ENCODE measurements around the gene ABO.
"Not testable (repeated sequence)": the region's sequence is repeated elsewhere in the genome, so short reads cannot be mapped to it uniquely, and the experiment has no call there.

The ABO gene

DNA sequence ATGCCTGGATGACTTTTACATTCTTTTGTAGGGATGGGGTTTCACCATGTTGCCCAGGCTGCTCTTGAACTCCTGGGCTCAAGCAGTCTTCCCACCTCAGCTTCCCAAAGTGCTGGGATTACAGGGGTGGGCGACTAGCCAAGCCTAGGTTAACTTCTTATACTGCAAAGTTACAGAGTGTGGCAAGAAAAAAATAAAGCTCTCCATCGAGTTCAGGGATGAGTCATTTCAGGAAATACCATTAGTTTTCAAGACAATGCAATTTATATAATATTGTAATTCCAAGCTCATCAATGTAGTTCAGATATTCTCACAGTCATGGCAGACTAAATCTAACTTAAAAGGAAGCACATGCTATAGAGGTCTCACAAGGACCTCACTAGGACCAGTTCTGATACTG lies 11.5 kb upstream of the ABO start:
- DNase-seq = no peak

DNA sequence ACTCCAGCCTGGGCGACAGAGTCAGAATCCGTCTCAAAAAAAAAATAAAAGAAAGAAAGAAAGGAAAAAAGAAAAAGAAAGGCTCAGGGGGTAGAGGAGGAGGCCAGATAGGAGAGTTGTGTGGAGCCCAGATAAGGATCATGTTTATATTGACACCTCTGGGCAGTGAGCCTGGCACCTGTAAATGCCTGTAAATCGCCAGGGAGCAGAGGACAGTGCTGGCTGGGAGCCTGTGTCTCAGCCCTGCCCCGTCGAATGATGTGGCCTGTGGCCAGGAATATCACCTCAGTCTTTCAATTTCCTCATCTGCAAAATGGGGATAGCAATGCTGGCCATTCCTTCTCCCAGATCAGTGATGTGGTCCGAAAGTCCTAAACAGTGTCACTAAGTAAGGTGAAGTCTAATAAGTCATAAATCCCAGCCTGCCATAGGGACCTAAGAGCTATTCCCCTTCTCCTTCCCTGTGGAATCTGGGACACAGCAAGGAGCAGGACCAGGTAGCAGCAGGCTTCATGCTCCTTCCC lies 10.3 kb upstream of the ABO start:
- DNase-seq = no peak

DNA sequence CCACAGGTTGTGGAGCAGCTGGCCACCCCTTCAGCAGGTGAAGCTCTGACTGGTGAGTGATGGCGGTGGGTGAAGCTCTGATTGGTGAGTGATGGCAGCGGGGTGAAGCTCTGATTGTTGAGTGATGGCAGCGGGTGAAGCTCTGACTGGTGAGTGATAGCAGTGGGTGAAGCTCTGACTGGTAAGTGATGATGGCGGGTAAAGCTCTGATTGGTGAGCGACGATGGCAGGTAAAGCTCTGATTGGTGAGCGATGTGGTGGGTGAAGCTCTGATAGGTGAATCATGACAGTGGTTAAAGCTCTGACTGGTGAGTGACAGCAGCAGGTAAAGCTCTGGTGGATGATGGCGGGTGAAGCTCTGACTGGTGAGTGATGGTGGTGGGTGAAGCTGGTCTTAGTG lies 9.4 kb upstream of the ABO start:
- DNase-seq = no peak

DNA sequence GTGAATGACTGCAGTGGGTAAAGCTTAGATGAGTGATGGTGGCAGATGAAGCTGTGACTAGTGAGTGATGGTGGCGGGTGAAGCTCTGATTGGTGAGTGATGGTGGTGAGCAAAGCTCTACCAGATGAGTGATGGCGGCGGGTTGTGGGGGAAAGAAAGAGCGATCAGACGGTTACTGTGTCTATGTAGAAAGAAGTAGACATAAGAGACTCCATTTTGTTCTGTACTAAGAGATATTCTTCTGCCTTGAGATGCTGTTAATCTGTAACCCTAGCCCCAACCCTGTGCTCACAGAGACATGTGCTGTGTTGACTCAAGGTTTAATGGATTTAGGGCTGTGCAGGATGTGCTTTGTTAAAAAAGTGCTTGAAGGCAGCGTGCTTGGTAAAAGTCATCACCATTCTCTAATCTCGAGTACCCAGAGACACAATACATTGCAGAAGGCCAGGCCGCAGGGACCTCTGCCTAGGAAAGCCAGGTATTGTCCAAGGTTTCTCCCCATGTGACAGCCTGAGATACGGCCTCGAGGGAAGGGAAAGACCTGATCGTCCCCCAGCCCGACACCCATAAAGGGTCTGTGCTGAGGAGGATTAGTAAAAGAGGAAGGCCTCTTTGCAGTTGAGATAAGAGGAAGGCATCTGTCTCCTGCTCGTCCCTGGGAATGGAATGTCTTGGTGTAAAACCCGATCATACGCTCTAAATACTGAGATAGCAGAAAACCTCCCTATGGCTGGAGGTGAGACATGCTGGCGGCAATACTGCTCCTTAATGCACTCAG lies 8.4 kb upstream of the ABO start:
- not testable (repeated sequence) for DNase-seq

DNA sequence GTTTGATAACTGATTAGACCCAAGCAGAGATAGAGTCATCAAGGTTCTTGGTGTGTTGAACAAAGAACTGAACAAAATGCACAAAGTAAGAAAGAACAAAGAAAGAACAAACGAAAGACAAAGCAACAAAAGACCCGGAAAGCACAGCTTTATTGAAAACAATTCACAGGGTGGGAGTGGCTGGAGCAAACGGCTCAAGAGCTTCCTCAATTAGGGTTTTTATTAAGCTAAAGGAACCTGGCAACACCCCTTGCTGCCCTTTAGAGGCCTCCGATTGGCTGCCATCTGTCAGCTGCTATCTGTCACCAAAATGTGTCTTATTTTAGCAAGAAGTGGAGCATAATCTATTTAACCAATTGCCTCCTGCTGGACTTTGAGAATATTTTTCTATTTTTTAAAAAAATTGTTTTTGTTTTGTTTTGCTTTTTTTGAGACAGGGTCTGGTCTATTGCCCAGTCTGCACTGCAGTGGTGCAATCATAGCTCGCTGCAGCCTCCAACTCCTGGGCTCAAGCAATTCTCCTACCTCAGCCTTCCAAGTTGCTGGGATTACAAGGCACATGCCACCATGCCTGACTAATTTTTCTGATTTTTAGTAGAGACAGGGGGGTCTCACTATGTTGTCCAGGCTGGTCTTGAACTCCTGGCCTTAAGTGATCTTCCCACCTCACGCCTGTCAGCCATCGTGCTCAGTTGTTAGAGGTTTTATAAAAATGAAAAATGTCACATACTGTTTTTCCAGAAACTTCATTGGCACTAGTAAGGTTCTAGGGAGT lies 7.7 kb upstream of the ABO start:
- DNase-seq = no peak

DNA sequence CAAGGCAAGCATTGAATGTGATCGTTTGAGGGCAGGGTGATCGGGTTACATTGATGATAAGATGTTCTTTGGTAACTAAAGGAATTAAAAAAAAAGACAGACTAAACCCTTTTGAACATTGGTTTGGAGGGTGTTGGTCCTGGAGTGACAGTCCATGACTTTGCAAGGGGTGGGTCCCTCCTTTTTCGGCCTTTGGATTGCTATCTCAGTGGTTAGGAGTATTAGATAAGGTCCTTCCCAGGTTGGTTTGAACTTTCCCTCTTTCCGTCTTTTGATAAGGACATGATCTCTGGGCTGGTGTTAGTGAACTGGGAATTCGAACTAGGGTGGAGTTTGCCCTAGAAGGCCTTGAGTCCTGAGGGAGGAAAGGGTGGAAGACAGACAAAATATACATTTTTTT lies 5.4 kb upstream of the ABO start:
- no peak for DNase-seq

DNA sequence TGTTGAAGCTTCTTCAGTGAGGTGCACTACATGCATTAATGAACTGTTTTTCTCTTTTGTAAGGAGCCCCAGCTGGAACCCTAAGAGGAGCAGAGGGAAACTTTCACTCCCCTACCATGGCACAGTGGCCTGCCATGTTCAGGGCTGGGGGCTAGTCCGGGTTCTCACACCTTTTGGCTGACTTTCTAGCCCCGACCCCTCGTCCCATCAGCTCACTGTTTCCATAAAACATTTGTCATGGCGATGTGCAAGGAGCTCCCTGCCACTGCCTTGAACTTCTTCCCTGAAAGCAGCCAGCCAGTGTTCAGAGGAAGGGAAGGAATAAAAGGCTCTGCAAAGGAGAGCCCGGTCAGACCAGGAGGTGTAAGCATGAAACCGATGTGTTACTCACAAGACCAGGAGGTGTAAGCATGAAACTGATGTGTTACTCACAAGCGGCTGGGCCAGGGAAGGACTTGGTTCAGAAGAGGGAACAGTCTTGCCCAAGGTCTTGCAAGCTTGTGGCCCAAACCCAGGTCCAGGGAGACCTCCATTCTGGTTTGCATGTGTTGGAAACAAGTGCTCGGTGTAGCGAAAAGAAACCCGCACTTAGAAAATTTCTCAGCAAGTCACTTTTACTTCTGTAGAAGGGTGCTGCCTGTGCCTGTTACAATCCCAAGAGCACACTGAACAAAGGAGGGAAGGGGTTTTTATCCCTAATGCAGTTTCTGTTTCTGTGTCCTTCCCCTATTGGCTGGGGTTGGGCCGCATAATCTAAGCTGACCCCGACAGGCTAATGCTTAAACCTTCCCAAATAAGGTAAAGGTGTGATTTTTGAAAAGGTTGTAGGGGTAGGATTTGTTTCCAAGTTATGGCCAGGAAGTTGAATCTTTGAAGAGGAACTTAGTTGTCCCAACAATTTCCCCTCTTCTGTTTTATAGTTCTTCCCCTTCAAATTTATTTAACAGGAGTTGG lies 3.4 kb upstream of the ABO start:
- no peak for DNase-seq

DNA sequence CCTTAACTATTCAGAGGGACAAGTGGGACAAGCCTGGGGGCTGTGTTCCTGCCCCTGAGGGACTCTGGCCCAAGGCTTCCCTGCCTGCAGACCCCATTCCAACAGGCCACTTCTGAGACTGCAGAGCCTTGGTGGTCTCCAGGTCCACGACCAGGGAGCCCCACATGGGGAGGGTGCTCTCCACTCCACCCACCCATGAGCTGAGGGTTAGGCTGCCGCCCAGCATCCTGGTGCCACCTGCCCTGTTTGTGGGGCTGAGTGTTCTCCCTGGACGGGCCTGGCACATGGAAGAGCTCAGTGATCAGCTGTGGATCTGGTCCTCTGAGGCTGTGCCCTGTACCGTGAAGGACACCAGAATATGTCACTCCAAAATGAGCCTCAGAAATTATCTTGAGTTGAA lies 2.5 kb upstream of the ABO start:
- no peak for DNase-seq

DNA sequence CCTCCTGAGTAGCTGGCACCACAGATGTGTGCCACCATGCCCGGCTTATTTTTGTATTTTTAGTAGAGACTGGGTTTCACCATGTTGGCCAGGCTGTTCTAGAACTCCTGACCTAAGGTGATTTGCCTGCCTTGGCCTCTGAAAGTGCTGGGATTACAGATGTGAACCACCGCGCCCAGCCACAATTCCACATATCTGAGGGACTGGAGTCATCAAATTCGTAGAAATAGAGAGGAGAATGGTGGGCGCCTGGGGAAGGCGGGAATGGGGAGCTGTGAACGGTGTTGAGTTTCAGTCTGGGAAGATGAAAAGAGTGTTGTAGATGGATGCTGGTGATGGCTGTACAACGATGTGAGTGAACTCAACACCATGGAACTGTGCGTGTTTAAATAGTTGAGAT lies 1.9 kb upstream of the ABO start:
- no peak for DNase-seq

DNA sequence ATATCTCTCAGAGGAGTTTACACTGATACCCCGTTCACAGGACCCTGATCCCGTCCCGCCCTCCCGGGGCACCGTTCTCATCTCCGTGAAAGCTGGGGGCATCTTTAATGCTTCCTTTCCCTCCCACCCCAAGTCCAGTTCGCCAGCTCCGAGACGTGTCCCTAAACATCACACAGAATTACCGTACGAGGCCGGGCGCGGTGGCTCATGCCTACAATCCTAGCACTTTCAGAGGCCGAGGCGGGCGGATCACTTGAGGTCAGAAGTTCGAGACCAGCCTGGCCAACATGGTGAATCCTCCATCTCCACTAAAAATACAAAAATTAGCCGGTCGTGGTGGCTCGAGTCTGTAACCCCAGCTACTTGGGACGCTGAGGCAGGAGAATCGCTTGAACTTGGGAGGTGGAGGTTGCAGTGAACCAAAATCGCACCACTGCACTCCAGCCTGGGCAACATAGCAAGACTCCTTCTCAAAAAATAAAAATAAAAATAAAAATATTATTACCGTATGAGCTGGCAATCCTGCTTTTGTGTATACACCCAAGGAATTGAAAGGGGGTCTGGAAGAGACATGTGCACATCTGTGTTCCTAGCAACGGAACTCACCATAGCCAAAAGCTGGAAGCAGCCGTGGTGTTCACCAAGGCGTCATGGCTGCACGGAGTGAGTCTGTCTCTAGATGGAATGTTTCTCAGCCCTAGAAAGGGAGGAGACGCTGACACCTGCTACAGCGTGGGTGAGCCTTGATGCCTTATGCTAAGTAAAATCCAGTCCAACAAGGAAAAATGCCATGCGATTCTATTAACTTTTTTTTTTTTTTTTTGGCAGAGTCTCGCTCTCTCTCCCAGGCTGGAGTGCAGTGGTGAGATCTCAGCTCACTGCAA lies 1.2 kb upstream of the ABO start:
- no peak for DNase-seq

DNA sequence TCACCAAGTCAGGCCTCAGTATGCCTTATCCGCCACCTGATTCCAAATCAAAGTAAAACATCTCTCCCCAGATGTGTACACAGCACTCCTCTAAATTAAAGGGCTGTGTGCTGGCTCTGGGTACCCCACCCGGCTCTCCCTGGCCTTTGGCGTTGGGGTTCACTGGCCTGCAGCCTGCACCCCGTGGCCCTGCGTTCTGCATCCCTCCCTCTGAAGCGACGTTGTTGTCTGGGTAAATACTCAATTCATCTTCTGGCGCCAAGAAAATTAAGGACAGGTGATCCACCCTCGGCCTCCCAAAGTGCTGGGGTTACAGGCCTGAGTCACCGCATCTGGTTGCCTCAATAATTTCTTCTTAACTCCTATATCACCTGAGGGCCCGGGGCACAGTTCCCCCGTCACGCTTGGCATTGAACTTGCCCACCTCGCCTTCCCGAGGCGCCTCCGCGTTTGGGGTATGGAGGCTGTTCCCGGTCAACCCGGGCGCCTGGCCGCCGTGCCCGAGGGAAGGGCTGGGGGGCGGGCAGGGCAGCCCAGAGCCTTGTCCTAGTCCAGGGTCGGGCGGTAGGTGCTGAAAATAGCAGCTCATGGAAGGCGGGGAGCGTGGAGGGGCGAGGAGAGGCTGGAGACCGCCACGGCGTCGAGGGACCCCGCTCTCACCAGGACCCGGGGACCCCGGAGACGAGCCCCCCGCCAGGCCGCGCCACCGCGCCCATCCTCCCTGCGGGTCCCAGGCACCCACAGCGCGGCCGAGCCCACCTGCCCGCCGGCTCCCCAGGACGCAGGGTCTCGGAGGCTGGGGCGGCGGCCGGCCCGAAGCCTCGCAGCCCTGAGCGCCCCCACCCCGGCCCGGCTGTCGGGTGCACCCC lies 531 bp downstream of the ABO start:
- no peak for DNase-seq

DNA sequence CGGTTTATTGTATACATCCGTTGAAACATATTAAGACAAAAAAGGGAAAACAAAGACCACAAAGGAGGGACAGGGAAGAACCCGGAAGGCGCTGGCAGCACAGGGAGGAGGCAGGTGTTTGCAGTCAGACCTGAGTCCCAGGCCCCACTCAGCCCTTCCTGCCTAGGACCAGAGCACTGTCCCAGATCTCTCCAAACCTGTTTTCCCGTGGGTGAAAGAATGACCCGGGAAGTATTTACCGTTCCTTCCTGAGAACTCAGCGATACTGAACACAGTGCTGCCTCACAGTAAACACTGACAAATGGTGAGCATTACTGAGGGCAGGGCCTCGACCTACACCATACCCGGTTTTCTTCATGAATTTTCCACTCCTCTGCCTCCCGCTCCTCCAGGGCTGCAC lies 1.2 kb downstream of the ABO start:
- no peak for DNase-seq

DNA sequence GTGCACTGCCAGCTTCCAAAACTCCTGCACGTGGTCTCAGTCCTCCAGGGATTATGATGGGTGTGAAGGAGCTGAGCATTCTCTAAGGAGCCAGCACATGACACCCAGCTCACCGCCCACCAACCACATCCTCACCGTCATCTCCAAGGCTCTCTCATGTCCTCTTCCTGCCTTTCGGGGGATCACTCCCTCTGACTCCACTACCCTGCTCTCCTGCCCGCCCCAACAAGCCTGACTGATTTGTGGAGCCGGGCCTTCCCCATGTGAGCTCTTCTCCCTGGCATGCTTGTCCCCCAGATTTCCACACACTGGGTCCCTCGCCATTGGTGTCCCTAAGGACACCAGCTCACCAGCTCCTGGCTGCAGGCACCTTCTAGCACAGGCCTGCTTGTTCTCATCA lies 1.9 kb downstream of the ABO start:
- no peak for DNase-seq

DNA sequence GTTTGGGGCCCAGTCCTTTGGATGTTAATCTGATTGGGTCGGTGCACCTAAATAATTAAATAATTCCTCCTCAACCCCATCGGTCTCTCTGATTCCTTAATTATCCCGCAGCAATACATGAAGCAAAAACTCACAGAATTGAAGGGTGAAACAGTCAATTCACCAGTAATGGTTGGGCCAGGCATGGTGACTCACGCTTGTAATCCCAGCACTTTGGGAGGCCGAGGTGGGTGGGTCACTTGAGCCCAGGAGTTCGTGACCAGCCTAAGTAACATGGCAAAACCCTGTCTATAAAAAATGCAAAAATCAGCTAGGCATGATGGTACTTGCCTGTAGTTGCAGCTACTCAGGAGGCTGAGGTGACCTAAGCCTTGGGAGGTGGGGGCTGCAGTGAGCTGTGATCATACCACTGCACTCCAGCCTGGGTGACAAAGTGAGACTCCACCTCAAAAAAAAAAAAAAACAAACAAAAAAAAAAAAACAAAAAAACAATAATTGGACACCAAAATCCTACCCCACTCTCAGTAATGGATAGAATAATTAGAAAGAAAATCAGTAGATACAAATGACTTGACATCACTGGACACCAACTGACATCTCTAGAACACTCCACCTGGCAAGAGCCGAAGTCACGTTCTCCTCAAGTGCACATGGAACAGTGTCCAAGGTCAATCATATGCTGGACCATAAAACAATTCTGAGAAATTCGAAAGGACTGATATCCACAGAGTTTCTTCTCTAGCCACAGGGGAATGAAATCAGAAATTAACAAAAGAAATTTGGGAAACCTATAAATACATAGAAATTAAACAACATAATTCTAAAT lies 5.3 kb downstream of the ABO start:
- no peak for DNase-seq

DNA sequence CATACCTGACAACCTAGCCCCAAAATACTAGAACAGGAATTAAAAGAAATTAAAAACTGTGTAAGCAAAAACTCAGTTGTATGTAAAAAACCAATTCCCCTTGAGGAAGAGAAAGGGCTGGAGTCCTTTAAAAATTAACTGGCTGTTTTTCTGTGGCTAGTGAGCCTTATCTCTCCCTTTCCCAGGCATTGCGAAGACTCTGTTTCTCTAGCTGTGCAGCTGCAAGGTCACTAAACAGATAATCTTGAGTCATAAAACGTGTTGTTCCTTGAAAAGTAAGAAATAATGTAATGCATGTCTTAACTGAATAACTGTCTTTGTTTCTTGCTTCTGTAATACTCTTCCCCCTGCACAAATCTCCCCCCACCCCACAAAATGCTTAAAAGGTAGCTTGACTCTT lies 5.9 kb downstream of the ABO start:
- not testable (repeated sequence) for DNase-seq

DNA sequence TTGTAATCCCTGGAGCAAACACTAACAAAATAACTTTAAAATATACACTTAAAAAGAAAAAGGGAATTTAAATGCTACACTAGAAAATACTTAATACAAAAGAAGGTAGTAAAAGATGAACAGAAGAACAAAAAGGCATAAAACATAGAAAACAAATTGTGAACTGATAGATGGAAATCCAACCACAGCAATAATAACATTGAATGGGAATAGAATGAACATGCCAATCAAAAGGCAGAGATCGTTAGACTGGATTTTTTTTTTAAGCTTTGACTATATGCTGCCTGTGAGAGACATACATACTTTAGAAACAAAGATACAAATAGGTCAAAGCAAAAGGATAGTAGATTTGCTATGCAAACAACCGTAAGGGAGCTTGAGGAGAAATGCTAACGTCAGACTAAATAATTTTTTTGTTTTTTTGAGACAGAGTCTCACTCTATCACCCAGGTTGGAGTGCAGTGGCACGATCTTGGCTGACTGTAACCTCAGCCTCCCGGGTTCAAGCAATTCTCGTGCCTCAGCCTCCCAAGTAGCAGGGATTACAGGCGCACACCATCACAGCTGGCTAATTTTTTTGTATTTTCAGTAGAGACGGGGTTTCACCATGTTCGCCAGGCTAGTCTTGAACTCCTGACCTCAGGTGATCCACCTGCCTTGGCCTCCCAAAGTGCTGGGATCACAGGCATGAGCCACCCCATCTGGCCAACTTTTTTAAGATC lies 6.5 kb downstream of the ABO start:
- no peak for DNase-seq

DNA sequence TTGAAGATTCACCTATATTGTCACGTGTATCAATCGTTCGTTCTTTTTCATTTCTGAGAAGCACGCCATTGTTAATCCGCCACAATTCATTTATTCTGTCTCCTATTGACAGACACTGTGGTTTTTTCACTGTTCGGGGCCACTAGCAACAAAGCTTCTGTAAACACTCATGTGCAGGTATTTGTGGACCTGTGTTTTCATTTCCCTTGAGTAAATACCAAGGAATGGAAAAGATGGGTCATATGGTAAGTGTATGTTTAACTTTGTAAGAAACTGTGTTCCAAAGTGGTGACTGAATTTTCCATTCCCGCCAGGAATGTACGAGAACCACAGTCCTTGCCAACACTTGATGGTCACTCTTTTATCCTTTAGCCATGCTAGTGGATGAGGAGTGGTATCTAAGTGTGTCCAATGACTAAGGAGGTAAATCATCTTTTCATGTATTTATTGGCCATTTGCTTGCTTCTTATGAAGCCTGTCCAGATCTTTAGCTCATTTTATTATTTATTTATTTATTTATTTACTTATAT lies 10.7 kb downstream of the ABO start:
- DNase-seq = no peak

DNA sequence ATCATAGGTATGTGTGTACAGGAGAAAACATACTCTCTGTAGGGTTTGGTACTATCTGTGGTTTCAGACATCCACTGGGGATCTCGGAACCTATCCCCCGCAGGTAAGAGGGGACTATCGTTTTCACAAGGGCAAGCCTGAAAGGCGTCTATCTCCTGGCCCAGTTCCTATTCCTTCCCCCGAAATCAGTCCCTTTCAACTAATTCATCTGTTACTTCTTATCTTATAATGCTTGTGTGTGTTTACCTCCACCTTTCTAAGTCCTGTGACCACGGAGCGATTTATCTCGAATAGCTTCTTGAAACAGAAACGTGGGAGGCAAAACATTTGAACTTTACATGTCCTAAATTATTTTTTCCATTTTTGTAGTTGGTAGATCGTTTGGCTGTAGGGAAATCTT lies 11.4 kb downstream of the ABO start:
- DNase-seq = no peak

DNA sequence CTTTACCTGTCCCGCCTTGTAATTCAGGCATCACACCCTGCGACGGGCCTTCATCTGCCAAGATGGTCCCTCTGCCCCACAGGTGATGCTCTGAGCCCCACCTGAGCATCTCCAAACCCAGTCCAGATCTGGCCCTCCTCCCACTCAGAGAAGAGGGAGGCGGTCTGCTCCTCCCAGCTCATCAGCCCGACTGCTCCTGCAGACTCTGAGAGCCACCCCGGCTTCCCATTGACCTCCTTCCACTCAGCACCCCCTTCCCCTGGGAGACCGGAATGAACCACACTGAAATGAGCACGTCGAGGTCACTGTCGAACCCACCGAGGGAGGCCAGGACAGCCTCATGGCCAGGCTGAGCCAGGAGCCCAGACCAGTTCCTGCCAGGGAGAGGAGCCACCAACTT lies 12.8 kb downstream of the ABO start:
- no peak for DNase-seq

Data from activated CD4-positive, alpha-beta T cell treated with anti-CD3 and anti-CD28 coated beads, Interleukin-2, amount 50 U/mL, for 4 hours (primary cell).